OCI-LY7 (cell line): ENCODE data around the gene ACADVL. TPM values are rescaled to one million over a fixed set of nuclear protein-coding genes. Genes with fewer than 3 reads are reported as not detected.
A peak's percentile ranks its signal among the peaks of the same experiment; 100 is the strongest.
"Not testable (repeated sequence)": the region's sequence is repeated elsewhere in the genome, so short reads cannot be mapped to it uniquely, and the experiment has no call there.

Experiments used
- Bru-seq: library from RNA; stranded (reverse); fragments of 400-500 nt; gene quantifications from one replicate; lab custom pipeline; 2021; lab: Mats Ljungman, UMichigan
- BruChase-seq, 2 experiments: library from RNA; stranded (reverse); fragments of 400-500 nt; gene quantifications; one replicate each; lab custom pipeline; 2021; lab: Mats Ljungman, UMichigan
- BruUV-seq: library from RNA; stranded (reverse); fragments of 400-500 nt; replicated peaks from 2 replicates; lab custom pipeline; 2021; lab: Mats Ljungman, UMichigan
- CTCF ChIA-PET: fragments of 300-600 bp; sonication (Branson Sonifier 250); formaldehyde crosslinking; loops from one replicate; lab custom pipeline; 2022; ENCODE audit warnings: antibody characterized with exemption; ENCODE audit not compliant: unreplicated experiment; lab: Charles Lee
- POLR2A ChIA-PET: fragments of 300-600 bp; sonication (Branson Sonifier 250); formaldehyde crosslinking; loops from one replicate; lab custom pipeline; 2022; ENCODE audit warnings: antibody characterized with exemption; lab: Charles Lee
- DNase-seq: peaks from one replicate; pipeline ENCODE4 v3.0.0-alpha.2; 2015; ENCODE audit warnings: low spot score
- H2AFZ ChIP-seq: fragments of 200-600 bp; sonication (generic), shearing (Covaris generic); 2 replicates; pipeline ENCODE4 v1.6.1; 2014; ENCODE audit warnings: mild to moderate bottlenecking, antibody characterized with exemption, low read length, moderate library complexity
- H3K27ac ChIP-seq: fragments of 200-600 bp; sonication (generic); 2 replicates; pipeline ENCODE4 v1.5.1; 2014; ENCODE audit warnings: mixed run types, low read depth, mild to moderate bottlenecking, moderate library complexity, low read length, inconsistent platforms; ENCODE audit not compliant: poor library complexity, severe bottlenecking
- H3K36me3 ChIP-seq: fragments of 200-600 bp; sonication (generic); 2 replicates; pipeline ENCODE4 v1.6.1; 2014; ENCODE audit warnings: mild to moderate bottlenecking, antibody characterized with exemption, low read length, moderate library complexity, mixed read lengths; ENCODE audit not compliant: insufficient read depth
- H3K4me1 ChIP-seq: fragments of 200-600 bp; sonication (generic); 2 replicates; pipeline ENCODE4 v1.5.1; 2014; ENCODE audit warnings: mild to moderate bottlenecking, low read length; ENCODE audit not compliant: insufficient read depth, poor library complexity, severe bottlenecking
- H3K4me2 ChIP-seq: fragments of 200-600 bp; sonication (generic); 2 replicates; pipeline ENCODE4 v1.6.1; 2014; ENCODE audit warnings: mild to moderate bottlenecking, low read length
- H3K4me3 ChIP-seq: fragments of 200-600 bp; sonication (generic); 2 replicates; pipeline ENCODE4 v1.5.1; 2014; ENCODE audit warnings: mild to moderate bottlenecking, low read depth, low read length; ENCODE audit not compliant: poor library complexity, severe bottlenecking
- H3K79me2 ChIP-seq: fragments of 200-600 bp; sonication (generic); 2 replicates; pipeline ENCODE4 v1.6.1; 2016; ENCODE audit warnings: low read depth, mild to moderate bottlenecking, low read length, moderate library complexity, mixed read lengths; ENCODE audit not compliant: insufficient read depth
- H3K9me2 ChIP-seq: fragments of 200-600 bp; sonication (generic); 2 replicates; pipeline ENCODE4 v1.6.1; 2016; ENCODE audit warnings: mild to moderate bottlenecking, low read length, mixed read lengths; ENCODE audit not compliant: insufficient read depth
- H3K9me3 ChIP-seq: fragments of 200-600 bp; sonication (generic); 2 replicates; pipeline ENCODE4 v1.6.1; 2014; ENCODE audit warnings: mild to moderate bottlenecking, mixed run types, low read length, mixed read lengths
- H4K20me1 ChIP-seq: fragments of 200-600 bp; sonication (generic); 2 replicates; pipeline ENCODE4 v1.6.1; 2014; ENCODE audit warnings: mild to moderate bottlenecking, antibody characterized with exemption, low read length, moderate library complexity, mixed read lengths; ENCODE audit not compliant: insufficient read depth
- CTCF ChIP-seq: fragments of 200-600 bp; sonication (generic); conservative IDR thresholded peaks from 2 replicates; pipeline ENCODE4 v1.5.1; 2014; ENCODE audit warnings: mild to moderate bottlenecking, antibody characterized with exemption, low read length, moderate library complexity, mixed read lengths
- EZH2phosphoT487 ChIP-seq: fragments of 200-600 bp; sonication (generic); IDR thresholded peaks from 2 replicates; pipeline ENCODE4 v1.6.1; 2018; ENCODE audit warnings: low read depth, borderline replicate concordance, mild to moderate bottlenecking, mixed run types, antibody characterized with exemption, low read length, moderate library complexity, mixed read lengths
- intact Hi-C: fragments of 100-400 bp; cut with micrococcal nuclease; formaldehyde crosslinking; loops from one replicate; pipeline ENCODE4 v1.10.0; 2022; ENCODE audit not compliant: unreplicated experiment
- long read RNA-seq: library from polyadenylated mRNA; stranded (forward); transcript quantifications from one replicate; pipeline ENCODE4 v2.0.0, GENCODE V29; 2022
- total RNA-seq, 2 experiments: library from RNA; depleted of rRNA in 1 of 2; stranded (reverse); fragments of >200 nt in 1 of 2; shearing (Covaris generic) in 1 of 2; gene quantifications; 2 replicates each; pipeline ENCODE4 v1.2.3, GENCODE V29; 2014 to 2022

The ACADVL gene
- 226 and 297 TPM in 2 replicates for total RNA-seq (2014; rRNA removed; shearing (Covaris generic))
- total RNA-seq (2022): 204 and 238 TPM in 2 replicates
- percentile 54 among the genes with signal in this experiment for Bru-seq, nascent RNA
- percentile 73 among the genes with signal in this experiment for BruChase-seq, experiment 1, labeled RNA remaining after a 6-hour chase
- percentile 67 among the genes with signal in this experiment for BruChase-seq, experiment 2, labeled RNA remaining after a 2-hour chase
- long read RNA-seq, transcript ACADVL-203 (20 exons, 2,323 nt): major isoform, 211 of 389 reads
- long read RNA-seq, transcript ACADVL-201 (19 exons, 2,352 nt): minor isoform, 12 of 389 reads
- long read RNA-seq, partial matches to known transcripts: 29 of 389 reads
- long read RNA-seq, other reads (novel, unspliced or antisense): 132 of 389 reads

- Histone ChIP-seq H2AFZ (peak within 1 kb of the TSS; percentile 26; the same call in 1 of the 2 replicates), H3K4me2 (peak within 1 kb of the TSS; percentile 91), H3K79me2 (peaks cover 13% of the 10 kb centered on the region), H3K36me3 (peaks cover 42% of the 10 kb centered on the region), H3K4me1 (peaks cover 51% of the 10 kb centered on the region), H3K9me2 (no peaks in the 10 kb centered on the region), H4K20me1 (no peaks in the 10 kb centered on the region), H3K27ac (peak within 1 kb of the TSS; percentile 71), H3K4me3 (peak within 1 kb of the TSS; percentile 78), H3K9me3 (no peaks in the 10 kb centered on the region)
- BruUV-seq: TSS peak; percentile 45
- peak; percentile 81 for DNase-seq
- POLR2A ChIA-PET: interaction anchor here (0.5 to 1.5 kb wide), 3 partner anchors 22 to 100 kb away, joined by 3 to 4 read pairs (median 4); partner anchors contain the start of gene GABARAP
- intact Hi-C loops: loop anchor here (2.0 kb wide), 1 partner anchor 77 kb away; no protein-coding TSS in a partner anchor
- CTCF ChIA-PET: interaction anchor here (1.4 to 2.1 kb wide), 2 partner anchors 14 to 118 kb away, joined by 6 to 7 read pairs; partner anchors contain the start of gene DVL2
- TF ChIP-seq CTCF (no peak), EZH2phosphoT487 (no peak)
Measured at GRCh38 chr17:7219812-7220592, at the start of gene ACADVL, which contains the start of gene DLG4. TSS of gene ACADVL (plus strand) at chr17:7219938. CDS start at chr17:7219985, 47 bp downstream. TSS of gene DLG4 (minus strand) at chr17:7219836.

- DNase-seq, CTCF ChIA-PET, intact Hi-C loops, H3K36me3 ChIP-seq, H4K20me1 ChIP-seq, H3K27ac ChIP-seq, POLR2A ChIA-PET, H3K4me1 ChIP-seq, H3K4me2 ChIP-seq, H3K79me2 ChIP-seq, H3K9me3 ChIP-seq, H3K9me2 ChIP-seq, H2AFZ ChIP-seq, BruUV-seq, H3K4me3 ChIP-seq: not testable (repeated sequence)
Measured at GRCh38 chr17:7172522-7173191, 47.1 kb upstream of the ACADVL start.
